WTC11 (cell line): ENCODE measurements around the gene MSH3.

Experiments
- CTCF ChIP-seq: fragments of 200-600 bp; IDR thresholded peaks from 2 replicates; pipeline ENCODE4 v1.8.0; 2022; ENCODE audit warnings: antibody characterized with exemption
- E2F5 ChIP-seq: sonication (generic); formaldehyde crosslinking; IDR thresholded peaks from 2 replicates; pipeline ENCODE4 v1.8.1; 2022; ENCODE audit warnings: mild to moderate bottlenecking, moderate library complexity, missing genetic modification reagents
- ETV6 ChIP-seq: sonication (generic); formaldehyde crosslinking; IDR thresholded peaks from 2 replicates; pipeline ENCODE4 v1.8.1; 2022; ENCODE audit warnings: mild to moderate bottlenecking, missing genetic modification reagents
- MAX ChIP-seq: sonication (generic); formaldehyde crosslinking; IDR thresholded peaks from 2 replicates; pipeline ENCODE4 v1.8.0; 2022; ENCODE audit warnings: mild to moderate bottlenecking, missing genetic modification reagents
- MYBL2 ChIP-seq: sonication (generic); formaldehyde crosslinking; IDR thresholded peaks from 2 replicates; pipeline ENCODE4 v1.8.1; 2023; ENCODE audit warnings: mild to moderate bottlenecking, moderate library complexity, missing genetic modification reagents
- NFYB ChIP-seq: sonication (generic); formaldehyde crosslinking; conservative IDR thresholded peaks from 2 replicates; pipeline ENCODE4 v1.8.0; 2022; ENCODE audit warnings: low read depth, missing genetic modification reagents
- NR1H2 ChIP-seq: sonication (generic); formaldehyde crosslinking; IDR thresholded peaks from 2 replicates; pipeline ENCODE4 v1.9.0; 2021; ENCODE audit warnings: mild to moderate bottlenecking, moderate library complexity, missing genetic modification reagents
- SMAD3 ChIP-seq: sonication (generic); formaldehyde crosslinking; IDR thresholded peaks from 2 replicates; pipeline ENCODE4 v1.8.0; 2022; ENCODE audit warnings: missing genetic modification reagents, mild to moderate bottlenecking, borderline replicate concordance
- USF1 ChIP-seq: sonication (generic); formaldehyde crosslinking; IDR thresholded peaks from 2 replicates; pipeline ENCODE4 v1.8.0; 2022; ENCODE audit warnings: mild to moderate bottlenecking, missing genetic modification reagents
- USF2 ChIP-seq: sonication (generic); formaldehyde crosslinking; IDR thresholded peaks from 2 replicates; pipeline ENCODE4 v1.8.1; 2023; ENCODE audit warnings: mild to moderate bottlenecking, missing genetic modification reagents, moderate library complexity
- ZNF396 ChIP-seq: fragments of 250-450 bp; sonication (Bioruptor Pico); IDR thresholded peaks from 2 replicates; pipeline ENCODE4 v1.8.0; 2021; ENCODE audit warnings: mild to moderate bottlenecking, moderate library complexity, borderline replicate concordance

- TF ChIP-seq NR1H2 (CRISPR knock-in tag), result no peak
- TF ChIP-seq CTCF, result no peak
- no peak for TF ChIP-seq MAX (CRISPR knock-in tag)
- TF ChIP-seq ZNF396 (CRISPR knock-in tag), result no peak
- no peak for TF ChIP-seq USF1 (CRISPR knock-in tag)
- no peak for TF ChIP-seq E2F5 (CRISPR knock-in tag)
- no peak for TF ChIP-seq ETV6 (CRISPR knock-in tag)
- no peak for TF ChIP-seq USF2
- TF ChIP-seq NFYB (CRISPR knock-in tag), result no peak
- no peak for TF ChIP-seq MYBL2 (CRISPR knock-in tag)
- TF ChIP-seq SMAD3 (CRISPR knock-in tag), result no peak
Observed at GRCh38 chr5:80834710-80835109, 180.3 kb downstream of the MSH3 start.
